GM10248 (cell line): Measurements from ENCODE around the gene TANGO2.

Experiments used
- CTCF ChIA-PET: fragments of 300-600 bp; sonication (Branson Sonifier 250); formaldehyde crosslinking; extraction: SDS; loops from one replicate; lab custom pipeline; 2021; ENCODE audit warnings: antibody characterized with exemption; lab: Yijun Ruan, JAX
- POLR2A ChIA-PET: fragments of 350-650 bp; sonication (Branson Sonifier 250); formaldehyde crosslinking; extraction: SDS; loops from one replicate; lab custom pipeline; 2020; ENCODE audit warnings: antibody characterized with exemption; lab: Yijun Ruan, JAX
- DNase-seq: peaks from one replicate; pipeline ENCODE4 v3.0.0; 2012; ENCODE audit errors: extremely low spot score
- CTCF ChIP-seq: IDR thresholded peaks from 2 replicates; pipeline ENCODE4 v1.5.1; 2012; ENCODE audit warnings: mild to moderate bottlenecking, low read depth; ENCODE audit errors: extremely low read depth, missing control alignments, control extremely low read depth

The TANGO2 gene

GRCh38 chr22:20071524-20071972 is 50.6 kb downstream of the TANGO2 start:
- no peak for DNase-seq
- POLR2A ChIA-PET = interaction anchor here (0.7 kb wide), 1 partner anchor 994 kb away, joined by 4 read pairs; no protein-coding TSS in a partner anchor
- no peak for TF ChIP-seq CTCF
- CTCF ChIA-PET = no interaction called here

GRCh38 chr22:20076627-20077172 is 55.8 kb downstream of the TANGO2 start:
- no peak for DNase-seq
- no peak for TF ChIP-seq CTCF
- CTCF ChIA-PET = no interaction called here
- POLR2A ChIA-PET = no interaction called here

- POLR2A ChIA-PET = no interaction called here
- peak; percentile 97 for DNase-seq
- TF ChIP-seq CTCF = no peak
- CTCF ChIA-PET = interaction anchor here (1.0 kb wide), 1 partner anchor 350 kb away, joined by 3 read pairs; no protein-coding TSS in a partner anchor
These were observed 59.0 kb downstream of the TANGO2 start, which contains the start of gene DGCR8 for GRCh38 chr22:20079745-20080444. DGCR8 (plus strand) TSS chr22:20080241; CDS start chr22:20085964, 5,723 bp downstream.

- DNase-seq = peak; percentile 87
- POLR2A ChIA-PET = no interaction called here
- CTCF ChIA-PET = interaction anchor here (1.0 kb wide), 1 partner anchor 350 kb away, joined by 3 read pairs; no protein-coding TSS in a partner anchor
- no peak for TF ChIP-seq CTCF
These were observed 59.5 kb downstream of the TANGO2 start for GRCh38 chr22:20080445-20080775.

GRCh38 chr22:20080776-20081654 is 60.1 kb downstream of the TANGO2 start:
- no peak for DNase-seq
- ChIA-PET CTCF (interaction anchor here (1.8 kb wide), 1 partner anchor 8 kb away, joined by 4 read pairs; no protein-coding TSS in a partner anchor), POLR2A (no interaction called here)
- no peak for TF ChIP-seq CTCF
